GM12865 (cell line): ENCODE measurements around the gene ZGLP1.

ENCODE experiments used
- DNase-seq: peaks from one replicate; pipeline ENCODE4 v3.0.0; 2010; ENCODE audit warnings: low read depth
- H3K4me3 ChIP-seq: 2 replicates; pipeline ENCODE4 v1.5.1; 2011; ENCODE audit warnings: mild to moderate bottlenecking, low read depth, low read length, control low read depth
- TF ChIP-seq, protein P1 (sequence below): IDR thresholded peaks from 2 replicates; pipeline ENCODE4 v1.5.1; 2011; ENCODE audit warnings: low read length, control low read depth, low read depth, inconsistent platforms; ENCODE audit not compliant: insufficient read depth; ENCODE audit errors: missing control alignments

Gene ZGLP1

DNA sequence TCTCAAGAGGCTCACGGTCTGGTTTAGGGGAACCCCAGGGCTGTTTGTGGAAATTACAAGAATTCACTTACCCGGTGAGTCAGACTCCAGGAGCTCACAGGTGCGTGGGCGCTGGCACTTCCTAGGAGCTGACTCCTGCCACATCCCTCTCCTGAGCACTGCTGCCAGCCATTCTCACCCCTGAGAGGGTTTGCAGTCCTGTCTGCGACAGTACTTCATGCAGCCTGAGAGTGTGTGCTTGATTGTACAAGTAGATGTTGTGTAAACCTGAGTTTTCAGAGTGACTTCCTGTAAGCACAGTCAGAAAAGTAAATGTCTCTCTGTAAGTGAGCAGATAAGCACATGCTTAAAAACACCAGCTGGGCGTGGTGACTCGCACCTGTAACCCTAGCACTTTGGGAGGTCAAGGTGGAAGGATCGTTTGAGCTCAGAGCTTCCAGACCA is 49.5 kb downstream of the ZGLP1 start:
- TF ChIP-seq, protein P1, sequence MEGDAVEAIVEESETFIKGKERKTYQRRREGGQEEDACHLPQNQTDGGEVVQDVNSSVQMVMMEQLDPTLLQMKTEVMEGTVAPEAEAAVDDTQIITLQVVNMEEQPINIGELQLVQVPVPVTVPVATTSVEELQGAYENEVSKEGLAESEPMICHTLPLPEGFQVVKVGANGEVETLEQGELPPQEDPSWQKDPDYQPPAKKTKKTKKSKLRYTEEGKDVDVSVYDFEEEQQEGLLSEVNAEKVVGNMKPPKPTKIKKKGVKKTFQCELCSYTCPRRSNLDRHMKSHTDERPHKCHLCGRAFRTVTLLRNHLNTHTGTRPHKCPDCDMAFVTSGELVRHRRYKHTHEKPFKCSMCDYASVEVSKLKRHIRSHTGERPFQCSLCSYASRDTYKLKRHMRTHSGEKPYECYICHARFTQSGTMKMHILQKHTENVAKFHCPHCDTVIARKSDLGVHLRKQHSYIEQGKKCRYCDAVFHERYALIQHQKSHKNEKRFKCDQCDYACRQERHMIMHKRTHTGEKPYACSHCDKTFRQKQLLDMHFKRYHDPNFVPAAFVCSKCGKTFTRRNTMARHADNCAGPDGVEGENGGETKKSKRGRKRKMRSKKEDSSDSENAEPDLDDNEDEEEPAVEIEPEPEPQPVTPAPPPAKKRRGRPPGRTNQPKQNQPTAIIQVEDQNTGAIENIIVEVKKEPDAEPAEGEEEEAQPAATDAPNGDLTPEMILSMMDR, result no peak
- DNase-seq, result peak; percentile 43
- no peak overlapping the region for H3K4me3 ChIP-seq

DNA sequence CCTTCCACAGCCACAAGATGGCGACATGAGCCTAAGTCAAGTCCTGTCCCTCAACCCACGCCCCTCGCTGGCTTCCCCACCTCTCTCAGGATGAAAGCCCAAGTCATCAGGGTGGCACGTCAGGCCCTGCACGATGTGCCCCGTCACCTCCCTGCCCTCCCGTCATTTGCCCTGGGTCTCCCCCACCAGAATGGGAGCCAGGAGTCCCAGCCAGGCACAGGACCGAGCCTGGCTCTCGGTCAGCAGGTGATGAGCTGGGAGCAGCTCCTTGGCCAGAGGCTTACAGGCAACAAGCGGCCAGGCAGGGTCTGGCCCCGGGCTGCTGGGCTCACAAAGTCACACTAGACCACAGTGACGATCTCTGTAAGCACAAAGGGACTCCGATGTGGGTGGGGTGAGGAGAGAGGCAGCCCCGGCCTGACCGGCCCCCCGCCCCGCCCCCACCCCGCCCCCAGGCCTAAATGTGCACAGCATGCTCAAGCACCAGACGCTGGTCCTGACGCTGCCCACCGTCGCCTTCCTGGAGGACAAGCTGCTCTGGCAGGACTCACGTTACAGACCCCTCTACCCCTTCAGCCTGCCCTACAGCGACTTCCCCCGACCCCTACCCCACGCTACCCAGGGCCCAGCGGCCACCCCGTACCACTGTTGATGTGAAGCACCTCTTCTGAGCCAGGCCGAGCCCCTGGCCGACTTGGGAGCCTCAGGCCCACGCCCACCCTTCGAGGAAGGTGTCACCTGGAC is 50.3 kb downstream of the ZGLP1 start:
- TF ChIP-seq, protein P1, result peak; percentile 81
- peak; percentile 95 for DNase-seq
- H3K4me3 ChIP-seq, result no peak overlapping the region

DNA sequence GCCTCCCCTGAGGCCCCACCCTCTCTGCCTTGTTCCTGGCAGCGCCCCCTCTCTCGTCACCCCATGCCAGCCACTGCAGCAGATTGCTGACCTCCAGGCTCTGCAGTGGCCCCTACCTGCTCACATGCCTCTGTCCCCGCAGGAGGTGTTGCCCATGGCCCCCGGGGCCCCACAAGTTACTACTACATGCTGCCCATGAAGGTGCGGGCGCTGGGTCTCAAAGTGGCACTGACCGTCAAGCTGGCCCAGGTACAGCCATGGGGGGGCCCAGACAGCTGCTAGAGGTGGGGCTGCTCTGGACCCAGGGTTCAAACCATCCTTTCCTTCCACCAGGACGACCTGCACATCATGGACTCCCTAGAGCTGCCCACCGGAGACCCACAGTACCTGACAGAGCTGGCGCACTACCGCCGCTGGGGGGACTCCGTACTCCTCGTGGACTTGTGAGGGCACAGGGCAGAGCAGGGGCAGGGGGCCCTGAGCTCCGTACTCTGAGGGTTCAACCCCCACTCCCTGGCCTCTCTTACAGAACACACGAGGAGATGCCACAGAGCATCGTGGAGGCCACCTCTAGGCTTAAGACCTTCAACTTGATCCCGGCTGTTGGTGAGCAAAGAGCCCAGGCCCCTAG is 51.4 kb downstream of the ZGLP1 start:
- TF ChIP-seq, protein P1, result no peak
- DNase-seq, result no peak
- H3K4me3 ChIP-seq, result no peak overlapping the region

DNA sequence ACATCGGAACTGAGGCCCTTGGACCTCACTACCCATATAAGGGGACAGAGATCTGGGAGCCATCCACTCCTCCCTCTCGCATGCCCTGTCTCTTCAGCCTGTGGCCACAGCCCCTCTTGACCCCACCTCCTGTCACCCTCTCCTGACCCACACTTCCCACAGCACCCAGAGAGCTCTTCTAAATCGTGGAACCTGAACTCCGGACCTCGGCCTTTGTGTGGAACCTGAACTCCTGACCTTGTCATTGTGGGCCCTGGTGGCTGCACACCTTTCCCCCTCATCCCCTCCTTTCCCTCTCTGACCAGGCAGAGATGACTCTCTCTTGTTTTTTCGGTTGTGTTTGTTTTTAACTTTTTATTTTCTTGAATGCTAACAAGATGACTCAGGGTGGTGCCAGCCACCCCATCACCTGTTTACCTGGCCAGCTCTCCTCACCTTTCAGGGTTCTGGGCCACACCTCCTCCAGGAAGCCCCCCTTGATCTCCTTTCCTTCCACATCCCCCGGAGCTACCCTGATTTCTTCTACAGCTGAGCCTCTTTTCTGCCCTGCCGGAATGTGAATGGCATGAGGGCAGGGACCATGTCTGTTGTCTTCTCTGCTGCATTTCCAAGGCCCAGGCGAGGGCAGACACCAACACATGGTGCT is 52.5 kb downstream of the ZGLP1 start:
- DNase-seq, result no peak
- TF ChIP-seq, protein P1, result no peak

DNA sequence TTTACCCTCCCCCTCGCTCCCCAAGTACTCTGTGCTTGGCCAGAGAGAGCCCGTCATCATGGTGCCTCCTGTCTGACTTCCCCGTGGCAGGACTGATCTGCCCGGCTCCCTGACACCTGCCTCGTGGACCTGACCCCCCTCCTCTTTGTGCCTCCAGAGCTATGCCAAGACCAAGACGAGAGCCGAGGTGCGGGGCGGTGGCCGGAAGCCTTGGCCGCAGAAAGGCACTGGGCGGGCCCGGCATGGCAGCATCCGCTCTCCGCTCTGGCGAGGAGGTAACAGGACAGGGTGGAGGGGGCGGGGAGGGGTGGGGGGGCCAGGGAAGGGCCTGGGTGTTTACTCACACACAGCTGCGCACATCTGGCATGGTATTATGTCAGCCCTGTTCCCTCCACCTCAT is 53.1 kb downstream of the ZGLP1 start:
- DNase-seq, result no peak
- TF ChIP-seq, protein P1, result no peak
- H3K4me3 ChIP-seq, result no peak overlapping the region

More for the DNA sequence above, 52.5 kb downstream of the ZGLP1 start:
- H3K4me3 ChIP-seq, result no peak overlapping the region

DNA sequence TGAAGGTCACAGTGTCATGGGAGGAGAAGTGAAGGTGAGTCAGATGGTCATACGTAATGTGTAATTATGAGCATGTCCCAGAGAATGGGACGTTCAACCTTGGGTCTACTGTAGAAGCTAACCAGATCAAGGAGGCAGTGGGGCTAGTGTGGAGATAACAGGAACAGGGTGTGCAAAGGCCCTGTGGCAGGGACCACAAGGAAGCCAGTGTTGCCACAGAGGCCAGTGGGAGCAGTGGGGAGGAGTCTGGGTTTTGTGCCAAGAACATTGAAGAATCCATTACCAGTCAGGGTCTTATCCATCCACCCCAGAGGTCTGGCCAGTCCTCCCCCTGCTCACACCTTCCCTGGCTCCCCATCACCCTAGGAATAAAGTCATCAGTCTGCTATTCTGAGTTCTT is 54.3 kb downstream of the ZGLP1 start:
- DNase-seq, result no peak
- TF ChIP-seq, protein P1, result no peak
- no peak overlapping the region for H3K4me3 ChIP-seq
